ENCODE data around the gene MRPS9. TPM values are rescaled to one million over a fixed set of nuclear protein-coding genes. Genes with fewer than 3 reads are reported as not detected.

Gene MRPS9
- total and polyA plus RNA-seq, 2 donors, result 31.6 to 40.6 TPM

GRCh38 chr2:105136394-105136793 lies 98.5 kb downstream of the MRPS9 start:
- Histone ChIP-seq H3K4me3 (ENCODE audit: low read length in 2 of 2) (no peak overlapping the region), H3K27me3 (ENCODE audit: control insufficient read depth in 2 of 2, insufficient read depth in 1 of 2, low read length in 1 of 2) (peaks cover 0 to 10% of the 10 kb centered on the region in 2 donors), H3K36me3 (ENCODE audit: control insufficient read depth in 2 of 2, insufficient read depth in 2 of 2, low read length in 1 of 2) (no peaks in the 10 kb centered on the region), H3K27ac (ENCODE audit: low read depth in 1 of 2, low read length in 1 of 2) (no peak overlapping the region), H3K9me3 (ENCODE audit: control insufficient read depth in 2 of 2, insufficient read depth in 1 of 2, low read length in 1 of 2) (no peaks in the 10 kb centered on the region), H3K4me1 (ENCODE audit: control insufficient read depth in 2 of 2, insufficient read depth in 2 of 2, low read length in 2 of 2) (no peaks in the 10 kb centered on the region)
- DNase-seq (ENCODE audit: low read depth in 6 of 9, low spot score in 9 of 9), result no peak
- 93% methylated on average over 4 of the region's 4 CpGs for WGBS

GRCh38 chr2:105138643-105139042 lies 100.8 kb downstream of the MRPS9 start:
- 96% methylated on average over 5 of the region's 5 CpGs for WGBS
- peaks cover 3 to 31% of the 10 kb centered on the region in 2 donors for H3K27me3 ChIP-seq (ENCODE audit: control insufficient read depth in 2 of 2, insufficient read depth in 1 of 2, low read length in 1 of 2)
- H3K4me1 ChIP-seq (ENCODE audit: control insufficient read depth in 2 of 2, insufficient read depth in 2 of 2, low read length in 2 of 2), result no peaks in the 10 kb centered on the region
- DNase-seq (ENCODE audit: low read depth in 6 of 9, low spot score in 9 of 9), result no peak
- no peaks in the 10 kb centered on the region for H3K36me3 ChIP-seq (ENCODE audit: control insufficient read depth in 2 of 2, insufficient read depth in 2 of 2, low read length in 1 of 2)
- H3K9me3 ChIP-seq (ENCODE audit: control insufficient read depth in 2 of 2, insufficient read depth in 1 of 2, low read length in 1 of 2), result no peaks in the 10 kb centered on the region
- no peak overlapping the region for H3K27ac ChIP-seq (ENCODE audit: low read depth in 1 of 2, low read length in 1 of 2)
- H3K4me3 ChIP-seq (ENCODE audit: low read length in 2 of 2), result no peak overlapping the region

GRCh38 chr2:105139556-105140239 lies 101.8 kb downstream of the MRPS9 start:
- Histone ChIP-seq H3K27ac (ENCODE audit: low read depth in 1 of 2, low read length in 1 of 2) (no peak overlapping the region), H3K4me1 (ENCODE audit: control insufficient read depth in 2 of 2, insufficient read depth in 2 of 2, low read length in 2 of 2) (no peaks in the 10 kb centered on the region), H3K4me3 (ENCODE audit: low read length in 2 of 2) (no peak overlapping the region), H3K9me3 (ENCODE audit: control insufficient read depth in 2 of 2, insufficient read depth in 1 of 2, low read length in 1 of 2) (no peaks in the 10 kb centered on the region), H3K36me3 (ENCODE audit: control insufficient read depth in 2 of 2, insufficient read depth in 2 of 2, low read length in 1 of 2) (no peaks in the 10 kb centered on the region), H3K27me3 (ENCODE audit: control insufficient read depth in 2 of 2, insufficient read depth in 1 of 2, low read length in 1 of 2) (peaks cover 12 to 36% of the 10 kb centered on the region in 2 donors)
- no peak for DNase-seq (ENCODE audit: low read depth in 6 of 9, low spot score in 9 of 9)
- WGBS, result 92% methylated on average over 6 of the region's 6 CpGs

- WGBS, result 97% methylated on average over 1 of the region's 1 CpG
- H3K4me3 ChIP-seq (ENCODE audit: low read length in 2 of 2), result no peak overlapping the region
- peaks cover 17 to 41% of the 10 kb centered on the region in 2 donors for H3K27me3 ChIP-seq (ENCODE audit: control insufficient read depth in 2 of 2, insufficient read depth in 1 of 2, low read length in 1 of 2)
- H3K27ac ChIP-seq (ENCODE audit: low read depth in 1 of 2, low read length in 1 of 2), result no peak overlapping the region
- DNase-seq (ENCODE audit: low read depth in 6 of 9, low spot score in 9 of 9), result no peak
- H3K36me3 ChIP-seq (ENCODE audit: control insufficient read depth in 2 of 2, insufficient read depth in 2 of 2, low read length in 1 of 2), result no peaks in the 10 kb centered on the region
- H3K9me3 ChIP-seq (ENCODE audit: control insufficient read depth in 2 of 2, insufficient read depth in 1 of 2, low read length in 1 of 2), result no peaks in the 10 kb centered on the region
- H3K4me1 ChIP-seq (ENCODE audit: control insufficient read depth in 2 of 2, insufficient read depth in 2 of 2, low read length in 2 of 2), result no peaks in the 10 kb centered on the region
These were observed 102.3 kb downstream of the MRPS9 start for GRCh38 chr2:105140240-105140568.

GRCh38 chr2:105141099-105141614 lies 103.3 kb downstream of the MRPS9 start:
- DNase-seq (ENCODE audit: low read depth in 6 of 9, low spot score in 9 of 9), result no peak
- H3K36me3 ChIP-seq (ENCODE audit: control insufficient read depth in 2 of 2, insufficient read depth in 2 of 2, low read length in 1 of 2), result no peaks in the 10 kb centered on the region
- no peaks in the 10 kb centered on the region for H3K4me1 ChIP-seq (ENCODE audit: control insufficient read depth in 2 of 2, insufficient read depth in 2 of 2, low read length in 2 of 2)
- no peaks in the 10 kb centered on the region for H3K9me3 ChIP-seq (ENCODE audit: control insufficient read depth in 2 of 2, insufficient read depth in 1 of 2, low read length in 1 of 2)
- peaks cover 17 to 50% of the 10 kb centered on the region in 2 donors for H3K27me3 ChIP-seq (ENCODE audit: control insufficient read depth in 2 of 2, insufficient read depth in 1 of 2, low read length in 1 of 2)
- no peak overlapping the region for H3K4me3 ChIP-seq (ENCODE audit: low read length in 2 of 2)
- no peak overlapping the region for H3K27ac ChIP-seq (ENCODE audit: low read depth in 1 of 2, low read length in 1 of 2)
- WGBS, result 83% methylated on average over 4 of the region's 4 CpGs

GRCh38 chr2:105142239-105142638 lies 104.4 kb downstream of the MRPS9 start:
- peaks cover 20 to 61% of the 10 kb centered on the region in 2 donors for H3K27me3 ChIP-seq (ENCODE audit: control insufficient read depth in 2 of 2, insufficient read depth in 1 of 2, low read length in 1 of 2)
- 90% methylated on average over 5 of the region's 5 CpGs for WGBS
- H3K36me3 ChIP-seq (ENCODE audit: control insufficient read depth in 2 of 2, insufficient read depth in 2 of 2, low read length in 1 of 2), result no peaks in the 10 kb centered on the region
- no peak overlapping the region for H3K27ac ChIP-seq (ENCODE audit: low read depth in 1 of 2, low read length in 1 of 2)
- H3K4me3 ChIP-seq (ENCODE audit: low read length in 2 of 2), result no peak overlapping the region
- no peaks in the 10 kb centered on the region for H3K9me3 ChIP-seq (ENCODE audit: control insufficient read depth in 2 of 2, insufficient read depth in 1 of 2, low read length in 1 of 2)
- DNase-seq (ENCODE audit: low read depth in 6 of 9, low spot score in 9 of 9), result no peak
- H3K4me1 ChIP-seq (ENCODE audit: control insufficient read depth in 2 of 2, insufficient read depth in 2 of 2, low read length in 2 of 2), result no peaks in the 10 kb centered on the region

- no peaks in the 10 kb centered on the region for H3K36me3 ChIP-seq (ENCODE audit: control insufficient read depth in 2 of 2, insufficient read depth in 2 of 2, low read length in 1 of 2)
- H3K27ac ChIP-seq (ENCODE audit: low read depth in 1 of 2, low read length in 1 of 2), result no peak overlapping the region
- H3K4me3 ChIP-seq (ENCODE audit: low read length in 2 of 2), result no peak overlapping the region
- H3K4me1 ChIP-seq (ENCODE audit: control insufficient read depth in 2 of 2, insufficient read depth in 2 of 2, low read length in 2 of 2), result no peaks in the 10 kb centered on the region
- peaks cover 20 to 65% of the 10 kb centered on the region in 2 donors for H3K27me3 ChIP-seq (ENCODE audit: control insufficient read depth in 2 of 2, insufficient read depth in 1 of 2, low read length in 1 of 2)
- DNase-seq (ENCODE audit: low read depth in 6 of 9, low spot score in 9 of 9), result no peak
- no peaks in the 10 kb centered on the region for H3K9me3 ChIP-seq (ENCODE audit: control insufficient read depth in 2 of 2, insufficient read depth in 1 of 2, low read length in 1 of 2)
- WGBS, result 72% methylated on average over 6 of the region's 6 CpGs
These were observed 105.2 kb downstream of the MRPS9 start for GRCh38 chr2:105143094-105143466.

- Histone ChIP-seq H3K9me3 (ENCODE audit: control insufficient read depth in 2 of 2, insufficient read depth in 1 of 2, low read length in 1 of 2) (no peaks in the 10 kb centered on the region), H3K27ac (ENCODE audit: low read depth in 1 of 2, low read length in 1 of 2) (no peak overlapping the region), H3K4me1 (ENCODE audit: control insufficient read depth in 2 of 2, insufficient read depth in 2 of 2, low read length in 2 of 2) (no peaks in the 10 kb centered on the region), H3K4me3 (ENCODE audit: low read length in 2 of 2) (peak overlapping the region; percentile 27 to 49), H3K27me3 (ENCODE audit: control insufficient read depth in 2 of 2, insufficient read depth in 1 of 2, low read length in 1 of 2) (peaks cover 20 to 67% of the 10 kb centered on the region in 2 donors), H3K36me3 (ENCODE audit: control insufficient read depth in 2 of 2, insufficient read depth in 2 of 2, low read length in 1 of 2) (no peaks in the 10 kb centered on the region)
- WGBS, result 3% methylated on average over 53 of the region's 53 CpGs
- DNase-seq (ENCODE audit: low read depth in 6 of 9, low spot score in 9 of 9), result peak in 6 of 9 donors; percentile 3 to 46 (median 9)
These were observed 105.7 kb downstream of the MRPS9 start for GRCh38 chr2:105143467-105144151.

GRCh38 chr2:105144152-105144940 lies 106.5 kb downstream of the MRPS9 start:
- no peaks in the 10 kb centered on the region for H3K9me3 ChIP-seq (ENCODE audit: control insufficient read depth in 2 of 2, insufficient read depth in 1 of 2, low read length in 1 of 2)
- H3K4me3 ChIP-seq (ENCODE audit: low read length in 2 of 2), result peak overlapping the region in 1 of 2 donors; percentile 49
- H3K27me3 ChIP-seq (ENCODE audit: control insufficient read depth in 2 of 2, insufficient read depth in 1 of 2, low read length in 1 of 2), result peaks cover 20 to 67% of the 10 kb centered on the region in 2 donors
- H3K4me1 ChIP-seq (ENCODE audit: control insufficient read depth in 2 of 2, insufficient read depth in 2 of 2, low read length in 2 of 2), result no peaks in the 10 kb centered on the region
- H3K36me3 ChIP-seq (ENCODE audit: control insufficient read depth in 2 of 2, insufficient read depth in 2 of 2, low read length in 1 of 2), result no peaks in the 10 kb centered on the region
- whole genome bisulfite sequencing, result 8% methylated on average over 62 of the region's 62 CpGs
- no peak for DNase-seq (ENCODE audit: low read depth in 6 of 9, low spot score in 9 of 9)
- no peak overlapping the region for H3K27ac ChIP-seq (ENCODE audit: low read depth in 1 of 2, low read length in 1 of 2)
